Hematopoietic multipotent progenitor cell treated with erythropoietin and hydrocortisone succinate and interleukin-3 and kit ligand, for 4 days (in vitro differentiated cells): ENCODE data around the gene PDLIM1.

Experiments
- DNase-seq: peaks from one replicate; pipeline ENCODE4 v3.0.0-alpha.2; 2015

Gene PDLIM1, protein sequence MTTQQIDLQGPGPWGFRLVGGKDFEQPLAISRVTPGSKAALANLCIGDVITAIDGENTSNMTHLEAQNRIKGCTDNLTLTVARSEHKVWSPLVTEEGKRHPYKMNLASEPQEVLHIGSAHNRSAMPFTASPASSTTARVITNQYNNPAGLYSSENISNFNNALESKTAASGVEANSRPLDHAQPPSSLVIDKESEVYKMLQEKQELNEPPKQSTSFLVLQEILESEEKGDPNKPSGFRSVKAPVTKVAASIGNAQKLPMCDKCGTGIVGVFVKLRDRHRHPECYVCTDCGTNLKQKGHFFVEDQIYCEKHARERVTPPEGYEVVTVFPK

DNA sequence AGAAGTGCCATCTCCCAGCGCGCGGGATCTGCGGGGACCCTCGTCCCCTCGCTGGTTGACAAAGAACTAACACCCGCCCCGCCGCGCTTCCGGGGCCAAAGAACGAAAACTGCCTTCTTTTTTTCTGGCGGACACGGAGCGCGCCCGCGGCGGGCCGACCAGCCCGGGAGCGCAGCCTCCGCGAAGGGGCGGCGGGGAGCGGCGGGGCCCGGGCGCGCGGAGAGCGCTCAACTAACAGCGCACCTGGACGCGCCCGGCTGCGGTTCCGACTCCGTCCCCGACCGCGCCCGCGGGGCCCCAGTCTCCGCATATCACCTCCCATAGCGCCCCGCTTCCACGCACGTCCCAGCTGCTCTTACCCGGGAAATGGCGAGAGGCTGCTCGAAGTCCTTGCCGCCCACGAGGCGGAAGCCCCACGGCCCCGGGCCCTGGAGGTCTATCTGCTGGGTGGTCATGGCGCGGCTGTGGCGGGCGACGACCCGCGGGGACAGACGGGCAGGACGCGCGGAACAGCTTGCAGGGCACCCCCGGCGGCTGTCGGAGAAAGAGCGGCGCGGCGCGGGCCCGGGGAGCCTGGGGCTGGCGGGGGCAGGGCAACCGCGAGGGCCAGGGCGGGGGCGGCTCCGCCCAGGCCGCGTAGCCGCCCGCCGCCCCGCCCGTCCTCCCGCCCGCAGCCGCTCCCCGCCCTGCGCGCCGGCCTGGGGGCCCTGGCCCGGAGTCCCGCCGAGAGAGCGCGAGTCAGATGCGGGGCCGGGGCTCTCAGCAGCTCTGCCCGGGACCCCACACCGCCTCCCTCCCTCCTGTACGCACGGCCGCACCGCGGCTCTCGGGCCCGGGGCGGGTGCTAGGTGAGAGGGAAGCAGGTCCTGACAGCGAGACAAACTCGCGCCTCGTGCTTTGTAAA, at the start of gene PDLIM1:
PDLIM1 (minus strand) TSS at position 543 of the 904 bp plus-strand sequence; CDS start at position 455, 88 bp downstream.
- peak; percentile 91 for DNase-seq

DNA sequence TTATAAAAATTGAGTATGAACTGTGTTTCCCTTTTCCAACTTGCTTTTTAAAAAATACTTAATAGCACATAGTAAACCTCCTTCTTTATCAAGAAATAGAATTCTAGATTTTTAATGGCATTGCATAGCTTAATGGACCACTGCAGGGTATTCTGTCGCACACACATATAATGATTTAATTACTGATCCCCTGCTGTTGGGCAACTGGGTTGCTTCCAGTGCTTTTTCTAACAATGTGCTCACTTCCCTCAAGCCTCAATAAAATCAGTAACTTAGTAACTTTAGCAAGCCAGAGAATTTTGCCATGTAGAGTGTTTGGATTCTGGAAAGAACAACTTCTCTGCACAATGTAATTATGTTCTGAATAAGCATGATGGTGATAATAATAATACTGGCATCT, 49.1 kb upstream of the PDLIM1 start:
- no peak for DNase-seq

DNA sequence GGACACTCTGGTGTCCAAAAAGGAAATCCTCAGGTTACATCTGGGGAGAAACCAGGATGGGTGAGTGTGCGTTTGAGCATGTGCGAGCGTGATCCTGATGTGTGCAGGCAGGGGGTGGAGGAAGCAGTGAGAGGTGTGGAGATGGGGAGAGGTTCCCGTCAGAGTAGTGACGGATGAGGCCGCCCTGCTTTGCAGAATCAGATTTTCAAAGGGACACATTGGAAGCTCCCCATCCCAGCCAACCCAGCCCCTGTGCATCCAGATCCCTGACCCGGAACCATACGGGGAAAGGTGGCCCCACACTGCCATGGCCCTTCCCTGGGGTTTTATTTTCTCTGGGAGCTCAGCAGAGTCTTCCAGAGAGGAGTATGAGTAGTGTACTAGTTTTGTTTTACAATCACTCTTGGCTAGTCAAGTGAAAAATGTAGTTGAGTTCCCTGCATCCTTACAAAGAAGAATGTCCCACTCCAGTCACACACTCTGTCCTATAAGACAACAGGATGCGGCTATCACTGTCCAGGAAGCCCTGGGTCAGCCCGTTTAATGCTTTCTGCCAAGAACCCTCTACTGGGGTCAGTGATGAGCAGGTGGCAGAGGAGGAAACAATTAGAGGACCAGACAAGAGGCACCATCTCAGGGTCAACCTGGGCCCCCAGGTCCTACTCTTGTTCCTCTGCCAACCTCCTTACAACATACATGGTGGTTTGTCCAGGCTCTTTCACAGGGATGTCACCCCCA, 46.8 kb upstream of the PDLIM1 start:
- no peak for DNase-seq

DNA sequence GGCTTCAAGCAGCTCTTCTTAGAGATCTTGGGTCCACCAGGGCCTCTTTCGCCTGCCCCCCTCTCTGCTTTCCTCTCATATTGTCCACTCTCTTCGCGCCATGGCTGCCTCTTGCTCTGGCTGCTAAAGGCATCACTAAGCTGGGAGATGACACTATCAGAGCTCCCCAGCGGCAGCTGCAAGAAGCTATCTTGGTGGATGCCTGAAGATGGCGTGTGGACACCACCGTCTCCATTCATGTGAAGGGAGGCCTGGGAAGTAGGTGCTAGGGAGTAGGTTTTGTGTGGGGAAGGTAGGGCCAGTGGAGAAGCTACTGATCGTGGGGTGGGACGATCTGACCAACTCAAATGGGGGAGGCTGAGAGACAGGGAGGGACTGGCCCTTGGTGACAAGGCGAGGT, 45.9 kb upstream of the PDLIM1 start:
- no peak for DNase-seq

DNA sequence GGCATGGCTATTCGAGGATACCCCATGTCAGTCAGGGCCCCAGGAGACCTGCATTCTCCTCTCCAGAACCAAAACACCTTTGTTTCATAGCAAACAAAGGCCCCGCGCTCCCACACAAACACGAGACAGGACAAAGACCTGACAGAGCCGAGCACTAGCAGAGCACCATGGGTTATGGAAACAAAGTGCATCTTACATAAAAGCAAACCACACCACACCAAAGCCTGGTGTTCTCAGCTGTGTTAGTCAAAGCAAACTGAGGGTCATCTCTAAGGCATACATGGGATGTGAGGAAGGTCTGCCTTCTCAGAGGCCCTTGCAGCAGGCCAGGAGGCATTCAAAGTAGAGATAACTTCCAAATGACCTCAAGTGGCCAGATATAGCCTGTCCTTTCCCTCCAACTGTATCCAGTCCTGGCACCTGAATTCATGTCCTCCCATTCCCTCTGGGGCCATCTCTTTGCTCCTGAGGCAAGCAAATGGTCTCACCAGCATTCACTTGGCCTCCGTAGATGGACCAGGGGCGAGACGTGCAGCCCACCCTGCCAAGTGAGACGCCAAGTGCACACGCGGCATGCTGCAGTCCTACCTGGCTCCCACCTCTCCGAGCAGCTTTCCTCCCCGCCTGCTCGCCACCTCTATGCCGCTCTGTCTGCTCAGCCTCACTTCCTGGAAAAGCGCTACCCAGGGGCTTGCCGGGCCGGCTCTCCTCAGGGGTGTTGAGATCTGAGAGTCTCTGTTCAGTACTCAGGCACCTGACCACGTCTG, 45.3 kb upstream of the PDLIM1 start:
- no peak for DNase-seq

DNA sequence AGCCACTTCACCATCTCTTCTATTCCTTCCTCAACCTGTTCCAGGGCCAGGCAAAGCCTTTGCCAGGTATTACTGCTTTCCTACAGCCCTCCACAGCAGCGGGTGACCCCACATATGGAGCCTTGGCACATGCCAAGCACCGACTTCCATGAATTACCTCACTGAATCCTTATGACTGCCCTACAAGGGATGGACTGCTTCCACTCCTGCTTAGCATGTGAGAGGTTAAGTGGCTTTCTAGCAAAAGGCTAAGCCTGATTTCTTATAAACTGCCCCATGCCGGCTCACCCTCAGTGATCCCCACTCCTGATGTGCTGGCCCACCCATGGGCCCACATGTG, 44.0 kb upstream of the PDLIM1 start:
- no peak for DNase-seq

DNA sequence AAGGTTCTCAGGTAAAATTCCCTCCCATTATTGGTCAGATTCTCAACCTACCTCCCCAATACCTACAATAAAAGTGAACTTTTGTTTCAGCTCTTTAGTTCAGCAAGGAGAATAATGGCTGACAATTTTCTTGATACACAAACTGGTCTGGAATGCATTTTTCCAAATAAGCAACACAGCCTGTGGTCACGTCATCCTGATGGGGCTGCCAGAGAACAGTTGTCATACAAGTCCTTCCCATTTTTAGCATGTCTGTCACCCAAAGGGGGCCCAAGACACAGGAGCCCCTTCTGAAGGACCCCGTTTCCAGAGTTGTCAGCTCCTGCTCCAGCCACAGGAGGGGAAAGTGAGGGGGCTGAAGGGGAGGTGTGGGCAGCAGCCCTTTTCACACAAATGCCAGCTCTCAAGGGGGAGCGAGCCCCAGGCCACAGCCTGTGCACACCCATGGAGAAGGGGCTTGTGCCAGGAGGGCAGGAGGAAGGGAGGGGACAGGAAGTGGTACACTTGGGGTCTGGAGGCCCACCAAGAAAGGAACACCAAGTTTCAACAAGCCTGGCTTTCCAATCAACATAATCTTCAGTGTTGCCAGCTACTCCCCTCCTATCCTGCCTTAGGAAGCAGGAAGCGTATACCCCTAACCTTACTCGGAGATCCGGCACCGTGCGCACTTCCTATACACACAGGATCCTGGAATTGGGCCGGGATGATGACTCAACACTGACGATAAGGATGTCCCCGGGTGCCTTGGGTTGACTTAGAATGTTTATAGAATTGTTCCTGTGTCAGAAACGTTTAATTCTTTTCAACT, 43.4 kb upstream of the PDLIM1 start:
- peak; percentile 36 for DNase-seq

DNA sequence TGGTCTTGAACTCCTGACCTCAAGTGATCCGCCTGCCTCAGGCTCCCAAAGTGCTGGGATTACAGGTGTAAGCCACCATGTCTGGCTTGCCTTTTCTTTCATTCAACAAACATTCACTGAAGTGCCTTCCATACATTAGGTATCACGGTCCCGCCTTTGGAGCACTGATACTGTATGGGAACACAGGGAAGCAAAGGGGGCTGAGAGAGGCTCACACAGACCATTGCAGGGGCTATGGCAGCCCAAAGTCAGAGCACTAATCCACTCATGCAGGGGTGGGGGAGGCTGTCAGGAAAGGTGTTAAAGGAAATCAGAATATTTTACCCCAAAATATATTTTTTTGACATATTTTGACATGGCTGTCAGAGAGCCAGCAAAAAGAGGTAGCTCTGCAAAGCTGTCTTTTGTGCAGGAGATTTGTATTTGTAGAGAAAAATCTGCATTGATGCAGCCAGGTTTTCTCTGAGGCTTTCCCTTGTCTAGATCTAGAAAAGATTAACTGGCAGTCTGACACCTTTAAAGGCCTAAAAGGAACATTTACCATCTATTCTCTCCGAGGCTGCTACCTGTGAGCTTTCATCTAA, 42.0 kb upstream of the PDLIM1 start:
- no peak for DNase-seq

DNA sequence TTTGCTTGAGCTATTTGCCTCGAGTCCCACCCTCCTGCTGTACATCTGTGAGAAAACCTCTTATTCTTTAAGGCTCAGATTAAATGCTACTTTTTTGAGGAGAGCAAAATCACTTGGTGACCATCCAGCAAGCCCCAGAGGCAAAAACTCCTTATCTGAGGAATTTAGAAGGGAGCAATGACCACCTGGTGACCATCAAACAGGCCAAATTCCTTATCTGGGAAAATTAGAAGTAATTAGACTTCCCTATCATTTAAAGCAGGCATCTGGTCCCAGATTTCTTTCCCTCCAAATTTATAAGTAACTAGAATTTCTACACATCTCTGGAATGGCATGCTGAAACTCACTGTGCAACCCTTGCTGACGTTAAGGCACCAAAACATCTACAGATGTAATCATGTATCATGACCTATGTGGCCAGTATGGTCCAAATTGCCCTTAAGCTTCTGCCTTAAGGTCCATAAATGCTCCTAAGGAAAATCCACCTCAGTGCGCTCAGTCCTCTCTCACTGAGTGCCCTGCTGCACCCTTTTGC, 40.9 kb upstream of the PDLIM1 start:
- no peak for DNase-seq

DNA sequence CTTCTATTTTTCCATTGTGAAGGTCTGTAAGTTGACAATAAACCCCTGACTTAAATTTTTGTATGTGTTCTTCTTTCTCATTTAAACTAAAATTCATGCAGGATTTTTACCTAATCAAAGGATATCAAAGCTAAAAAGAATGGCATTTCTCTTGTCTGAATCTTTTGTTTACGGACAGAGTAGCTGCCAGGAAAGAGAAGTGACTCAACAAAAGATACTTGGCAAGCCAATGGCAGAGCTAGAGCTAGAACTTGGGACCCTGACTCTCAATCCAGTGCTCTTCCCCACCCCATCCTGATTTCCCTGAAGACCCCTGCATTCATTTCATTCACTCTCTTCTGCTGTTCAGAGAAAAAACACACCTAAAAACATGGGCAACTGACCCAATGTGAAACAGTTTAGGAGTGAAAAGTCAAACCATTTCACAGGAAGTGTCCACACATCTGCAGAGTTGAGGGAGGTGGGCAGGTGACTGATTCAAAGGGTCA, 40.2 kb upstream of the PDLIM1 start:
- DNase-seq: no peak

DNA sequence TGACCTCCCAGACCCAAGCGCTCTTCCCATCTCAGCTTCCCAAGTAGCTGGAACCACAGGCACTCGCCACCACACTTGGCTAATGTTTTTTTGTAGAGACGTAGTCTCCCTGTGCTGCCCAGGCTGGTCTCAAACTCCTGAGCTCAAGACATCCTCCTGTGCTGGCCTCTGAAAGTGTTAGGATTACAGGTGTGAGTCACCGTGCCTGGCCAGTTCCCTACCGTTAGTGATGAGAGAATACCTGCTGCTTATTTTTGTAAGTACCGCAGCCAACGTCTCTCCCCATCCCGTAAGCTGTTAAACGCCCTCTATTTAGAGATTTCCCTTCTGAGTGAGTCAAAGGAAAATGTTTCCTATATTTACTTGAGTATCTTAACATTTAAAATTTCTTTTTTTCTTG, 38.5 kb upstream of the PDLIM1 start:
- no peak for DNase-seq

DNA sequence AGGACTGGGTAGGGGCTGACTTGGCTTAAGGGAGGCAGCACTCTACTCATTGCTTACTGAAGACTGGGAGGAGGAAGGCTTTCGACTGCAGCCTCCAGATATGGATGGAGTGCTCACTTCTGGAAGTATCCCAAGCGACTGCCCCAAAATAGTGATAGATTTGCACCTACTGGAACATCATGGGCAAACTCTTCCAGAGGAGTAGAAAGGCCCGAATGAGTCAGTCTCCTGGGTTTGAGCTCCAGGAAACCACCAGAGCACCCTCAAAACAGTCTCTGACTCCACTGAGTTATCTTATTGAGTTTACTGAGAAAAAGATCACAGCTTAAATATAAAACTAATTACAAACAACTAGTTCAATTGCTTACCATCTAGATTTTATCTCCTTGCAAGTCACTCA, 37.2 kb upstream of the PDLIM1 start:
- DNase-seq: no peak

DNA sequence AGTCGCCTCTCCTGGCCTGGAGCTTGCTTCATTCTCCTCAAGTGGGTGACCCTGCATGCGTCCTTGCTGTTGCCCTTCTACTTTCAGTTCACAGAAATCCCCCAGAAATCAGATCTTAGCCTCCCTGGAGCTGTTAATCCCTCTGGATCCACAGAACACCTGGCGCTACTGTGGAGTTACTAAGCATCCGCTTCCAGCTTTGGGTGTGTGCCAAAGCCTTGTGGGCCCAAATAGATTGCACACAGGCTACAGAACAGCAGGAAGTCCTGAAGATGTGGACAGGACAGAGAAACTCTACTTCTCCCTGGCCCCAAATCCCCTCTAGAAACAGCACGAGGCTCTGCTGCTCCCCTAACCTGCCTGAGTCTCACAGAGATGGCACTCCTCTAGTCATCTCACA, 36.6 kb upstream of the PDLIM1 start:
- DNase-seq: no peak

DNA sequence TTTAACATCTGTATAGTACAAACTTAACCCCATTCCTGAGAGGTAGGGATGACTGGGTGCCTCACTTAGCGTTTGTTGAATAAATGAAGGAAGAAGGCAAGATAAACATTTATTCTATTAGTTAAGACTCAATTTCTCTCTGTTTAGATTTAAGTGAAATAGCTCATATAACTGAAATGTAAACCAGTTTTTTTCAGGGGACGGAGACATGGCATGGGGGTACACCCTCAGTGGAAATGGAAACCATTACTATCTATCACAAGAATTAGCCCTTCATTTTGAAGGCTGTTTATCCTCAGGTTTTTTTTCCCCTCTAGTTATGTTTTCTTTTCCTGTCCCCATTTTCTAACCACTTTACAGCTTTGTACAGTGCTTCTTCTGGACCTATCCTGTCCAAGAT, 35.6 kb upstream of the PDLIM1 start:
- no peak for DNase-seq

DNA sequence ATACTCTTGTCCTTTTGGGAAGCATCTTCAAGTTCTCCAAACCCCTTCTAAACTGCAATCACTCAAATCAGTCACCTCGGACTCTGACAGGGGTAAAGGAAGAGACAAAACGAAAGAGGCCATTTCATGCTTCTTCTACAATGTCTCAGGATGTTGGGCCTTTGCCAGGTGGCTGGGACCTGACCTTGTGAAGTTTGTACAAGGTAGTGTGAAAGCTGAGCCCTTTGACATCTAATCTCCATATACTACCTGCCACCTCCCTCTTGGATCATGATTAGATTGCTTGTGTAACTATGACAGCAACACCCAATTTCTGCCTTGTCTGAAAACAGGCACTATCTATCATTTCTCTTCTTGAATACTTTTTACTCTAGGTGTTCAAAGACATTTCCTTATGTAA, 35.1 kb upstream of the PDLIM1 start:
- no peak for DNase-seq

DNA sequence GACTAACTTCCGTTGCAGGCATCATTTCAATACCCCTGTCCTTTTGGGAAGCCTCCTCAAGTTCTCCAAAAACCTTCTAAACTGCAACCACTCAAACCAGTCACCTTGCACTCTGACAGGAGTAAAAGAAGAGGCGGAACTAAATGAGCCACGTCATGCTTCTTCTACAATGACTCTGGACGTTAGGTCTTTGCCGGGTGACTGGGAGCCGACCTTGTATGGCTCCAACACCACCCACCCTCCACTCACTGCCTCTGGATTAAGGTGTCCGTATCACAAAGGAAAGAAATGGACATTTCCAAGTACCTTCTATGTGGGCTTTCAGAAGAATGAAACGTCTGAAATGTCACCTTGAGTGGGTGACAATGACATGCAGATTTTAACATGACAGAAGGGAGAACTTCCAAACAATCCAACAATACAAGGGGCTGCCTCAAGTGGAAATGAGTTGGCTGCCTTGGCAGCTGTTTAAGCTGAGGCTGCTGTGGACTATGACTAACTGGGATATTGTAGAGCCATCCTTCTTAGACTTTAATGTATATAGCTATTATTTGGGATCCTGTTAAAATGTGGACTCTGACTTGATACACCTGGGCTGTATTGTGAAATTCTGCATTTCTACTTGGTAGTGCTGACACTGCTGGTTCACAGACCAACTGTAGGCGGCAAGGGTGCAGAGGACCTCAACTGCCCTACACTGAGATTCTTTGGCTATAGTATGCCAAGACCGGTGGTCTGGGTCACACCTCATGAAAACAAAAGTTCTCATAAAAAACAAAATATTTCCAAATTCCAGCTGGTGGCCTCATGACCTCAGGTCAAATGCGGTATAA, 33.8 kb upstream of the PDLIM1 start:
- no peak for DNase-seq

DNA sequence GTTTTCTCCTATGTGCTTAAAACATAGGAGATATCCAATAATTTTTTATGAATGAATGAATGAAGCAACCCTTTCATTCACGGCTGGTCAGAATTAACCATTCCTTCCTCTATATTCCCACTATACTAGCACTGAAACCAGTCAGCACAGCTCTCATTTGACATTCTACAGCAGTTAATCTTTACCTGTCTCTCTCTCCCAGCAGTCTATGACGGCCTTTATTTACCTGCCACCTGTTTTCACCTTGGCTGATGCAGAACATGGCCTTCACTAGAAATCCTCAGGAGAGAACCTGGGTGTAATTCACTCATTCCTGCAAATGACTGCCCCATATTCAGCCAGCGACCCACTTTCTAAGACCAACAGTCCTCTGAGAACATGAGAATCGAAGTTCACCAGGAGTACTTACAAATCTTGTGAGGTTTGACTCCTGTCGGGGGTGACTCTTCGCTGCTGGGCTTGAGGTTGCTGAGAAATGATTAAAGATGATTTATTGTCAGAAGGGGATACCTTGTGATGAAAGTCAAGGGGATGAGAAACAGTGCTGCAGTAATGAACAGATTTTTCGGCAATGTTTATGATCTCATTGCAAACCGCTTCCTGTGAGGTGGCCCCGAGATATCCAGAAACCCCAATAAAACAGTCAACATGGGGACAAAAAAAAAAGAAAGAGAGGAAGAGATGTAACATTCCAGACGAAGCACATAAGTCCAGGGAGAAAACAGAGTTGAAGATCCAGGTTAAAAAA, 30.9 kb upstream of the PDLIM1 start:
- DNase-seq: no peak

DNA sequence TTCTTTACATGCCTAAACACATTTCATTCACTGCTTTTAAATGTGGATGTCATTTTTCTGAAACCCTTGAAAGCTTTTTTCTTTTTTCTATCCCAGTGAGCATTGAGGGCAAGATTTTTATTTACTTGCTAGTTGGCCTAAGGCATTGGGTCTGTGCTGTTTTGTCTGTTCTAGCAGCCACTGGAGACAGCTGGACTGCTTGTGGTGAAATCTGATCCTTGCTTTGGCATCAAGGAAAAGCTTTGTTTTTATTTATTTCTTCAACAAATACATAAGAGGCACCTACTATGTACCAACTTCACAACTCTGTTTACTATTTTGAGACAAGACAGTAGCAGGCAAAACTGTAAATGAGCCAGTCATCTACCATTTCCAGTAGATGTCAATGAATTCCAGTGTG, 28.4 kb upstream of the PDLIM1 start:
- no peak for DNase-seq

DNA sequence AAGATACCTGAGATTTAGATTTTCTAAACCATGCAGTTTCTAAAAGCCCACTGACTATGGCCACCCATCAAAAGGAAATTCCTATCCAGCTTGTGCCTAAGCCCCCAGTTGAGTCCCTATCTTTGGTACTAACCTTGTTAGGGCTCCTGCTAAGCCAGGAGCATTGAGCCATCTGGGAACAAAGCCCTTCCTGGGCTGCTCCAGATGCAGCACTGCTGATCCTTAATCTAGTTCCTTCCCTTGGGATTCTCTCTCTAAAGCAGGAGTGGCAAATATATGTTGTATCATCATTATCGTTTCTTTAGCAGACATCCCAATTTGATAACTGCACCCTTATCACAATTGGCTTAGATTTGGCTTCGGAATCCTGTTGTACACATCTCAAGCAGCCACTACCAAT, 24.7 kb upstream of the PDLIM1 start:
- DNase-seq: no peak
